Vagina (tissue), 2 donors: Measurements from ENCODE around the gene GPR75.

Experiments
- POLR2A ChIP-seq, 2 donors: fragments of 450-650 bp; IDR thresholded peaks; one replicate each; pipeline ENCODE4 v1.6.1; 2017; ENCODE audit warnings: antibody characterized with exemption in 2 of 2, mild to moderate bottlenecking in 2 of 2, moderate library complexity in 2 of 2
- TF ChIP-seq, protein P1 (sequence below), 3 experiments: fragments of 450-650 bp in 2 of 3; fragments of 200-600 bp in 1 of 3; sonication (generic) in 1 of 3; IDR thresholded peaks; one replicate each; pipeline ENCODE4 v1.5.1; 2017 to 2019; ENCODE audit warnings: antibody characterized with exemption in 3 of 3, mild to moderate bottlenecking in 2 of 3, moderate library complexity in 2 of 3

DNA sequence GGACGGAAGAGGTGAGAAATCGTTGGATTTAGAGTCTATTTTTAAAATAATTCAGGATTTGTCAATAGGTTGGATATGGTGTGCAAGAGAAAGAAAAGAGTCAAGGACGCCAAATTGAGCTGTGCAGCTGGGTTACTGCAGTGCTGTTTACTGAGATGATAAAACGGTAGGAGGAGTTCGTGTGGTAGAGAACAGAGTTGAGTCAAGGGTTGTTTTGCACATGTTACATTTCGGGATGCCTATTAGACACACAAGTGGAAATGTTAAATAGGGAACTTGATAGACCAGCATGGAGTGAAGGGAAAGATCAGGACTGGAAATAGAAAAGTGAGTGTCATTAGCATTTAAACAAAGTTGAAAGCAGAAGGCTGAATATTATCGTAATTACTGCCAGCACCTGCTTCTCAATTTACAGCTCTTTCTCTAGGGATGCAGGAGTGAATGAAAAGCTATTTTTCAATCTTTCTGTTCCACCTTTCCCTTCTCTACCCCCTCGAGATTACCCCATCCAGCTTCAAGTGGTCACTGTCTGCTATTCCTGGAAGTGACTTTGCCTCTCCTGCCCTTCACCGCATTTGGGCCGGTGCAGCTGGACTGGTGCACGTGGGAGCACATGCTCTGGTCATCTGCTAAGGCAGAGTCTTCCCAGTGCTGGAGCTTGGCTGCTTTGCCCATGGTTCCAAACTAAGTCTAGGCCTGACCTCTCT is 30.3 kb downstream of the GPR75 start:
- TF ChIP-seq, protein P1, sequence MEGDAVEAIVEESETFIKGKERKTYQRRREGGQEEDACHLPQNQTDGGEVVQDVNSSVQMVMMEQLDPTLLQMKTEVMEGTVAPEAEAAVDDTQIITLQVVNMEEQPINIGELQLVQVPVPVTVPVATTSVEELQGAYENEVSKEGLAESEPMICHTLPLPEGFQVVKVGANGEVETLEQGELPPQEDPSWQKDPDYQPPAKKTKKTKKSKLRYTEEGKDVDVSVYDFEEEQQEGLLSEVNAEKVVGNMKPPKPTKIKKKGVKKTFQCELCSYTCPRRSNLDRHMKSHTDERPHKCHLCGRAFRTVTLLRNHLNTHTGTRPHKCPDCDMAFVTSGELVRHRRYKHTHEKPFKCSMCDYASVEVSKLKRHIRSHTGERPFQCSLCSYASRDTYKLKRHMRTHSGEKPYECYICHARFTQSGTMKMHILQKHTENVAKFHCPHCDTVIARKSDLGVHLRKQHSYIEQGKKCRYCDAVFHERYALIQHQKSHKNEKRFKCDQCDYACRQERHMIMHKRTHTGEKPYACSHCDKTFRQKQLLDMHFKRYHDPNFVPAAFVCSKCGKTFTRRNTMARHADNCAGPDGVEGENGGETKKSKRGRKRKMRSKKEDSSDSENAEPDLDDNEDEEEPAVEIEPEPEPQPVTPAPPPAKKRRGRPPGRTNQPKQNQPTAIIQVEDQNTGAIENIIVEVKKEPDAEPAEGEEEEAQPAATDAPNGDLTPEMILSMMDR (IDR thresholded peaks at IDR 0.05): no peak
- no peak for TF ChIP-seq POLR2A (IDR thresholded peaks at IDR 0.05)
